Caco-2 (cell line): Measurements from ENCODE around the gene SELENOF. TPM values are rescaled to one million over a fixed set of nuclear protein-coding genes. Genes with fewer than 3 reads are reported as not detected.
"Not testable (repeated sequence)": the region's sequence is repeated elsewhere in the genome, so short reads cannot be mapped to it uniquely, and the experiment has no call there.

ENCODE experiments used
- BruUV-seq: library from RNA; stranded (reverse); fragments of 400-500 nt; replicated peaks from 2 replicates; lab custom pipeline; 2021; lab: Mats Ljungman, UMichigan
- CTCF ChIA-PET: fragments of 300-600 bp; sonication (Branson Sonifier 250); formaldehyde crosslinking; loops from one replicate; lab custom pipeline; 2022; ENCODE audit warnings: antibody characterized with exemption; lab: Charles Lee
- POLR2A ChIA-PET: fragments of 300-600 bp; sonication (Branson Sonifier 250); formaldehyde crosslinking; loops from one replicate; lab custom pipeline; 2022; ENCODE audit warnings: antibody characterized with exemption; lab: Charles Lee
- DNase-seq, 2 experiments: peaks; one replicate each; pipeline versions ENCODE4 v3.0.0 to v3.0.0-alpha.2; 2020 to 2022
- H3K27me3 ChIP-seq: replicated peaks from 2 replicates; pipeline ENCODE4 v1.6.0; 2011; ENCODE audit warnings: low read length; ENCODE audit not compliant: control insufficient read depth, insufficient read depth
- H3K36me3 ChIP-seq: 2 replicates; pipeline ENCODE4 v1.5.1; 2011; ENCODE audit warnings: low read length; ENCODE audit not compliant: control insufficient read depth, insufficient read depth
- H3K4me1 ChIP-seq: fragments of 250-450 bp; sonication (Bioruptor Pico); 2 replicates; pipeline ENCODE4 v1.5.1; 2020; ENCODE audit warnings: mild to moderate bottlenecking
- H3K4me3 ChIP-seq: 2 replicates; pipeline ENCODE4 v1.5.1; 2011; ENCODE audit warnings: low read depth, mild to moderate bottlenecking, control low read depth, low read length
- H3K9me3 ChIP-seq: fragments of 250-450 bp; sonication (Bioruptor Pico); 2 replicates; pipeline ENCODE4 v1.5.1; 2020; ENCODE audit warnings: mild to moderate bottlenecking, moderate library complexity
- H3K27ac Mint-ChIP-seq: one replicate; pipeline ENCODE4 v1.8.0; 2022; ENCODE audit warnings: mixed read lengths; ENCODE audit not compliant: unreplicated experiment
- H3K27me3 Mint-ChIP-seq: one replicate; pipeline ENCODE4 v1.8.0; 2022; ENCODE audit warnings: mixed read lengths; ENCODE audit not compliant: insufficient read depth, unreplicated experiment
- H3K36me3 Mint-ChIP-seq: one replicate; pipeline ENCODE4 v1.8.0; 2022; ENCODE audit warnings: mild to moderate bottlenecking, mixed read lengths; ENCODE audit not compliant: insufficient read depth, unreplicated experiment
- H3K4me1 Mint-ChIP-seq: one replicate; pipeline ENCODE4 v1.8.0; 2022; ENCODE audit warnings: low read depth, mixed read lengths; ENCODE audit not compliant: unreplicated experiment
- H3K4me3 Mint-ChIP-seq: one replicate; pipeline ENCODE4 v1.8.0; 2022; ENCODE audit warnings: mild to moderate bottlenecking, moderate library complexity, mixed read lengths; ENCODE audit not compliant: unreplicated experiment
- H3K9me3 Mint-ChIP-seq: one replicate; pipeline ENCODE4 v1.8.0; 2022; ENCODE audit warnings: mixed read lengths; ENCODE audit not compliant: unreplicated experiment
- intact Hi-C: fragments of 100-400 bp; cut with micrococcal nuclease; formaldehyde crosslinking; loops from one replicate; pipeline ENCODE4 v1.10.0; 2022; ENCODE audit not compliant: unreplicated experiment
- total RNA-seq: library from RNA; stranded (reverse); gene quantifications from 2 replicates; pipeline ENCODE4 v1.2.3, GENCODE V29; 2022
- TF ChIP-seq, protein P1 (sequence below), 2 experiments: fragments of 200-600 bp in 1 of 2; IDR thresholded peaks; 1 replicate in 1 of 2; 2 replicates in 1 of 2; pipeline versions ENCODE4 v1.5.1 to v1.8.0; 2011 to 2022; ENCODE audit warnings: antibody characterized with exemption in 1 of 2, control low read depth in 1 of 2, inconsistent platforms in 1 of 2, low read depth in 1 of 2, low read length in 1 of 2, mild to moderate bottlenecking in 1 of 2, moderate library complexity in 1 of 2; ENCODE audit not compliant: insufficient read depth in 1 of 2, severe bottlenecking in 1 of 2, unreplicated experiment in 1 of 2

Gene SELENOF
- total RNA-seq, 1 experiment from 2014 or later = 161 TPM

DNA sequence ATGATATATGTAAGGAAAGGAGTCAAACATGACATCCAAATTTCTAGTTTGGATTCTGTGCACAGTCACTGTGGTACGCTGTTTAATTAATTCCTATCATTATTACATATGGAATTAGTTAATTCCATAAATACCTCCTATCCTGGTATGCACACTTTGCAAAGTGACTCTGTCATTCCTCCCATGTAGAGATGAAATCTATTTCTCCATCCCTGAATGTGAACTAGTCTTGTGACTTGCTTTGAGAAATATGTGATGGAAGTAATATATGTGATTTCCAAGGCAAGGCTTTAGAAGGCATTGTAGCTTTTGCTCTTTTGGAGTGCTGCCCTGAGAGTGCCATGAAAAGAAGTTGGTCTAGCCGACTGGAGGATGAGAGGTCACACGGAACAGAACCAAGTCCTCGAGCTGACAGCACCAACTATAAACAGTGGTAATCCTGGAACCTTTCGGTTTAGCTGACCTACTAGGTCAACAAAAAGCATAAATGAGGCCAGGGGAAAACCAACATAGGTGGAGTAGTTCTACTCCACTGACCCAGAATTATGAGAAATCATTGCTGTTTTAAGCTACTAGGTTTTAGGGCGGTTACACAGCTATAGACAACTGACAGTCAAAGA is 1.5 kb downstream of the SELENOF start:
- Mint-ChIP-seq H3K4me1 (peaks cover 11% of the 10 kb centered on the region), H3K4me3 (no peak overlapping the region), H3K27me3 (no peaks in the 10 kb centered on the region), H3K36me3 (peaks cover 32% of the 10 kb centered on the region), H3K27ac (peak overlapping the region; percentile 46), H3K9me3 (no peaks in the 10 kb centered on the region)
- no peak for DNase-seq
- no TSS peak for BruUV-seq
- H3K4me3 ChIP-seq = peak overlapping the region; percentile 92
- intact Hi-C loops = loop anchor here (10.0 kb wide), 2 partner anchors 208 to 528 kb away; partner anchors contain the start of gene SH3GLB1
- POLR2A ChIA-PET = no interaction called here
- CTCF ChIA-PET = no interaction called here
- TF ChIP-seq, protein P1, sequence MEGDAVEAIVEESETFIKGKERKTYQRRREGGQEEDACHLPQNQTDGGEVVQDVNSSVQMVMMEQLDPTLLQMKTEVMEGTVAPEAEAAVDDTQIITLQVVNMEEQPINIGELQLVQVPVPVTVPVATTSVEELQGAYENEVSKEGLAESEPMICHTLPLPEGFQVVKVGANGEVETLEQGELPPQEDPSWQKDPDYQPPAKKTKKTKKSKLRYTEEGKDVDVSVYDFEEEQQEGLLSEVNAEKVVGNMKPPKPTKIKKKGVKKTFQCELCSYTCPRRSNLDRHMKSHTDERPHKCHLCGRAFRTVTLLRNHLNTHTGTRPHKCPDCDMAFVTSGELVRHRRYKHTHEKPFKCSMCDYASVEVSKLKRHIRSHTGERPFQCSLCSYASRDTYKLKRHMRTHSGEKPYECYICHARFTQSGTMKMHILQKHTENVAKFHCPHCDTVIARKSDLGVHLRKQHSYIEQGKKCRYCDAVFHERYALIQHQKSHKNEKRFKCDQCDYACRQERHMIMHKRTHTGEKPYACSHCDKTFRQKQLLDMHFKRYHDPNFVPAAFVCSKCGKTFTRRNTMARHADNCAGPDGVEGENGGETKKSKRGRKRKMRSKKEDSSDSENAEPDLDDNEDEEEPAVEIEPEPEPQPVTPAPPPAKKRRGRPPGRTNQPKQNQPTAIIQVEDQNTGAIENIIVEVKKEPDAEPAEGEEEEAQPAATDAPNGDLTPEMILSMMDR (IDR thresholded peaks at IDR 0.05; ENCODE audit: insufficient read depth in 1 of 2, low read depth in 1 of 2, low read length in 1 of 2, severe bottlenecking in 1 of 2, unreplicated experiment in 1 of 2) = no peak
- no peaks in the 10 kb centered on the region for H3K9me3 ChIP-seq
- no peaks in the 10 kb centered on the region; the same call in none of the 2 replicates for H3K4me1 ChIP-seq
- H3K27me3 ChIP-seq = no peaks in the 10 kb centered on the region
- no peaks in the 10 kb centered on the region for H3K36me3 ChIP-seq

GRCh38 chr1:86906419-86906818 is 7.5 kb downstream of the SELENOF start:
- Histone ChIP-seq H3K9me3 (no peaks in the 10 kb centered on the region), H3K36me3 (no peaks in the 10 kb centered on the region), H3K4me1 (no peaks in the 10 kb centered on the region), H3K4me3 (no peak overlapping the region), H3K27me3 (no peaks in the 10 kb centered on the region)
- Mint-ChIP-seq H3K4me3 (no peak overlapping the region), H3K4me1 (peaks cover 8% of the 10 kb centered on the region), H3K27ac (no peak overlapping the region), H3K9me3 (no peaks in the 10 kb centered on the region), H3K36me3 (peaks cover 32% of the 10 kb centered on the region), H3K27me3 (no peaks in the 10 kb centered on the region)
- no TSS peak for BruUV-seq
- ChIA-PET CTCF (no interaction called here), POLR2A (no interaction called here)
- no peak for DNase-seq
- intact Hi-C loops = no loop called here
- TF ChIP-seq, protein P1 (IDR thresholded peaks at IDR 0.05; ENCODE audit: insufficient read depth in 1 of 2, low read depth in 1 of 2, low read length in 1 of 2, severe bottlenecking in 1 of 2, unreplicated experiment in 1 of 2) = no peak

GRCh38 chr1:86905875-86906274 is 8.1 kb downstream of the SELENOF start:
- no peak overlapping the region for H3K27ac Mint-ChIP-seq
- ChIA-PET CTCF (no interaction called here), POLR2A (no interaction called here)
- DNase-seq = no peak
- Histone ChIP-seq H3K4me3 (no peak overlapping the region), H3K4me1 (no peaks in the 10 kb centered on the region), H3K9me3 (no peaks in the 10 kb centered on the region), H3K36me3 (no peaks in the 10 kb centered on the region), H3K27me3 (no peaks in the 10 kb centered on the region)
- no TSS peak for BruUV-seq
- H3K27me3 Mint-ChIP-seq = no peaks in the 10 kb centered on the region
- intact Hi-C loops = no loop called here
- no peak overlapping the region for H3K4me3 Mint-ChIP-seq
- TF ChIP-seq, protein P1 (IDR thresholded peaks at IDR 0.05; ENCODE audit: insufficient read depth in 1 of 2, low read depth in 1 of 2, low read length in 1 of 2, severe bottlenecking in 1 of 2, unreplicated experiment in 1 of 2) = no peak
- no peaks in the 10 kb centered on the region for H3K9me3 Mint-ChIP-seq
- peaks cover 28% of the 10 kb centered on the region for H3K36me3 Mint-ChIP-seq
- peaks cover 2% of the 10 kb centered on the region for H3K4me1 Mint-ChIP-seq

DNA sequence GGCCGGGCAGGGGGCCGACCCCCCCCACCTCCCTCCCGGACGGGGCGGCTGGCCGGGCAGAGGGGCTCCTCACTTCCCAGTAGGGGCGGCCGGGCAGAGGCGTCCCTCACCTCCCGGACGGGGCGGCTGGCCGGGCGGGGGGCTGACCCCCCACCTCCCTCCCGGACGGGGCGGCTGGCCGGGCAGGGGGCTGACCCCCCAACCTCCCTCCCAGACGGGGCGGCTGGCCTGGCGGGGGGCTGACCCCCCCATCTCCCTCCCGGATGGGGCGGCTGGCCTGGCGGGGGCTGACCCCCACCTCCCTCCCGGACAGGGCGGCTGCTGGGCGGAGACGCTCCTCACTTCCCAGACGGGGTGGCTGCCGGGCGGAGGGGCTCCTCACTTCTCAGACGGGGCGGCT is 14.5 kb downstream of the SELENOF start:
- H3K27me3 Mint-ChIP-seq, BruUV-seq, H3K36me3 ChIP-seq, DNase-seq, H3K27me3 ChIP-seq, H3K27ac Mint-ChIP-seq, CTCF ChIA-PET, H3K9me3 ChIP-seq, H3K4me1 ChIP-seq, intact Hi-C loops, H3K4me3 Mint-ChIP-seq, POLR2A ChIA-PET, H3K4me3 ChIP-seq, H3K4me1 Mint-ChIP-seq, H3K9me3 Mint-ChIP-seq: not testable (repeated sequence)
- H3K36me3 Mint-ChIP-seq = peaks cover 21% of the 10 kb centered on the region
